Panc1 (cell line): ENCODE results near the gene SART3.
A peak's percentile ranks its signal among the peaks of the same experiment; 100 is the strongest.

Experiments
- CTCF ChIP-seq: fragments of 450-650 bp; IDR thresholded peaks from 2 replicates; pipeline ENCODE4 v1.5.1; 2017; ENCODE audit warnings: mild to moderate bottlenecking
- SIN3A ChIP-seq: IDR thresholded peaks from 2 replicates; pipeline ENCODE4 v1.6.1; 2012; ENCODE audit warnings: low read depth, mild to moderate bottlenecking, low read length, moderate library complexity, borderline replicate concordance; ENCODE audit not compliant: insufficient read depth

- TF ChIP-seq CTCF (no peak), SIN3A (peak; percentile 23)
These were observed 1.6 kb upstream of the SART3 start, which contains the start of gene ISCU for GRCh38 chr12:108562348-108563135.
